Thymus (tissue), 11 donors: ENCODE data around the gene HOOK2. TPM values are rescaled to one million over a fixed set of nuclear protein-coding genes. Genes with fewer than 3 reads are reported as not detected.
"Not testable (repeated sequence)": the region's sequence is repeated elsewhere in the genome, so short reads cannot be mapped to it uniquely, and the experiment has no call there.

Source experiments
- DNase-seq, 9 donors: peaks; one replicate each; pipeline ENCODE4 v3.0.0-alpha.2; 2013; ENCODE audit warnings: low spot score in 9 of 9, low read depth in 6 of 9, missing footprints in 1 of 9
- H3K27ac ChIP-seq, 2 donors: one replicate each; pipeline ENCODE4 v1.5.1; 2013; ENCODE audit warnings: control low read depth in 1 of 2, low read depth in 1 of 2, low read length in 1 of 2, mild to moderate bottlenecking in 1 of 2, moderate library complexity in 1 of 2
- H3K27me3 ChIP-seq, 2 donors: one replicate each; pipeline ENCODE4 v1.5.1; 2013; ENCODE audit warnings: low read length in 1 of 2; ENCODE audit not compliant: control insufficient read depth in 2 of 2, insufficient read depth in 1 of 2
- H3K36me3 ChIP-seq, 2 donors: one replicate each; pipeline ENCODE4 v1.5.1; 2013; ENCODE audit warnings: low read length in 1 of 2, mild to moderate bottlenecking in 1 of 2, moderate library complexity in 1 of 2; ENCODE audit not compliant: control insufficient read depth in 2 of 2, insufficient read depth in 2 of 2
- H3K4me1 ChIP-seq, 2 donors: one replicate each; pipeline ENCODE4 v1.5.1; 2013; ENCODE audit warnings: low read length in 2 of 2; ENCODE audit not compliant: control insufficient read depth in 2 of 2, insufficient read depth in 2 of 2
- H3K4me3 ChIP-seq, 2 donors: one replicate each; pipeline ENCODE4 v1.5.1; 2013; ENCODE audit warnings: low read length in 2 of 2, control low read depth in 1 of 2, mild to moderate bottlenecking in 1 of 2
- H3K9me3 ChIP-seq, 2 donors: one replicate each; pipeline ENCODE4 v1.5.1; 2013; ENCODE audit warnings: low read length in 1 of 2, mild to moderate bottlenecking in 1 of 2; ENCODE audit not compliant: control insufficient read depth in 2 of 2, insufficient read depth in 1 of 2
- WGBS: extraction: QIAGEN DNeasy Blood & Tissue Kit; methylation state at CpG from one replicate; pipeline ENCODE4 v1.1.7; 2013; 5-methylcytosine and 5-hydroxymethylcytosine counted together
- polyA plus RNA-seq: library from polyadenylated mRNA; stranded (reverse); fragments of 200-250 nt; gene quantifications from one replicate; pipeline ENCODE4 v1.2.3, GENCODE V29; 2013
- total RNA-seq: library from RNA; stranded (reverse); fragments of 120-200 nt; gene quantifications from one replicate; pipeline ENCODE4 v1.2.4, GENCODE V29; 2013
- donor health status: healthy.

The HOOK2 gene
- total and polyA plus RNA-seq, 2 donors = 8.7 to 36.4 TPM

GRCh38 chr19:12721656-12722565 is 53.4 kb downstream of the HOOK2 start:
- Histone ChIP-seq H3K9me3 (no peaks in the 10 kb centered on the region), H3K4me3 (peak overlapping the region; percentile 63 to 100), H3K27ac (peak overlapping the region; percentile 86 to 95), H3K36me3 (peaks cover 11 to 30% of the 10 kb centered on the region in 2 donors), H3K4me1 (peaks cover 24 to 35% of the 10 kb centered on the region in 2 donors), H3K27me3 (no peaks in the 10 kb centered on the region)
- 1% methylated on average over 65 of the region's 65 CpGs for WGBS
- peak in 4 of 9 donors; percentile 47 to 64 (median 55) for DNase-seq

DNA sequence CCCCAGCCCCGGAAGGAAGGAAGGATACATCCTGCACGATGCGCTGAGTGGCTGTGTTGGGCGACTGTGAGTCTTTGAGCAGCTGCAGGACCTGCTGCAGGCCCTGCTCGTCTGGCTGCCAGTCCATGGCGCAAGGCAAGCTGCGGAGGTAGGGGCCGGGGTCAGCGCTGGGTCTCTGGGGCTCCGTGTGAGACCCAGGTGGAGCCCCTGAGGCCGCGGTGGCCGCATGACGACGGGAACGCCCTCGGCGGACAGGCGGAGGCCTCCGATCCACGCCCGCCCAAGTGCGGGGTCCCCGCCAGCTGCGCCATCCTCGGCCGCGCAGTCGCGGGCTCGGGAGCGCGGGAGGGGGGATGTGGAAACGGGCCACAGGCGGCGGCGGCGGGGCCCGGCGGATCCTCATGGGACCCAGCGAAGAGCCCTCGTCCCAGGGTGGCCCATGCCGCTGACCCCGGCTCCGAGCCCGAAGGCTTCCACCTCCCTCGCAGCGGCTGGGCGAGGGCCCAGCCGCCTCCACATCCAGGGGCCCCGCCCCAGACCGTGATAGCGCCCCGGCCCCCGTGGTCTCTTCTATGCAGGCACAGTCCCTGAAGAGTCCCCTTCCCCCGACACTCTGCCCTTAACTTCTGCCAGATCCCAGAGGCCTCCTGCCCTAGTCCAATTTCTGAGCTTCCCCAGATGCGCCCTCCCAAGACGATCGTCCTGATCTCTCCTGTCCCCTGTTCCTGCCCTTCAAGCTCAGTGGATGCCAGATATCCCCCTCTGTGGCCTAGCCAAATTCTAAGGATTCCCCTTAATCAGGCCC is 54.3 kb downstream of the HOOK2 start:
- WGBS = 23% methylated on average over 59 of the region's 59 CpGs

GRCh38 chr19:12720296-12720695 is 55.1 kb downstream of the HOOK2 start:
- Histone ChIP-seq H3K27ac (peak overlapping the region in 1 of 2 donors; percentile 30), H3K27me3 (no peaks in the 10 kb centered on the region), H3K9me3 (no peaks in the 10 kb centered on the region), H3K4me1 (peaks cover 24 to 35% of the 10 kb centered on the region in 2 donors), H3K36me3 (peaks cover 18 to 45% of the 10 kb centered on the region in 2 donors), H3K4me3 (peak overlapping the region in 1 of 2 donors; percentile 63)
- WGBS = 95% methylated on average over 10 of the region's 10 CpGs
- no peak for DNase-seq

More for the DNA sequence above, 54.3 kb downstream of the HOOK2 start:
- Histone ChIP-seq H3K27me3 (no peaks in the 10 kb centered on the region), H3K27ac (peak overlapping the region; percentile 39 to 95), H3K4me3 (peak overlapping the region; percentile 63 to 100), H3K36me3 (peaks cover 11 to 38% of the 10 kb centered on the region in 2 donors), H3K9me3 (no peaks in the 10 kb centered on the region), H3K4me1 (peaks cover 24 to 35% of the 10 kb centered on the region in 2 donors)
- DNase-seq = peak in 1 of 9 donors; percentile 37

DNA sequence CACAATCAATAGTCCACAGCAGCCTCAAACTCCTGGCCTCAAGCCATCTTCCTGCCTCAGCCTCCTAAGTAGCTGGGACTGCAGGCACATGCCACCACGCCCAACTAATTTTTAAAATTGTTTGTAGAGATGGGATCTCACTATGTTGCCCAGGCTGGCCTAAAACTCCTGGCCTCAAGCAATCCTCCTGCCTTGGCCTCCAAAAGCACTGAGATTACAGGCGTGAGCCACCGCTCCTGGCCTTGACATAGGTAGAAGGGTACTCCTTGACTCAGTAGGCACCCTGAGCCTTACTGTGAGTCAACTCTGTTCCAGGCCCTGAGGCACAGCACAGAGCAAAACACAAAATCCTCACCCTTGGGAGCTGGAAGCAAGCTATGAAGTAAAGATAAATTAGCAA is 59.4 kb downstream of the HOOK2 start:
- Histone ChIP-seq H3K27me3 (no peaks in the 10 kb centered on the region), H3K27ac (no peak overlapping the region), H3K9me3 (no peaks in the 10 kb centered on the region), H3K4me1 (peaks cover 5 to 7% of the 10 kb centered on the region in 2 donors), H3K36me3 (peaks cover 57 to 83% of the 10 kb centered on the region in 2 donors), H3K4me3 (no peak overlapping the region)
- 97% methylated on average over 3 of the region's 3 CpGs for WGBS
- DNase-seq = no peak

GRCh38 chr19:12715102-12715501 is 60.2 kb downstream of the HOOK2 start:
- Histone ChIP-seq H3K4me3 (no peak overlapping the region), H3K9me3 (no peaks in the 10 kb centered on the region), H3K27ac (no peak overlapping the region), H3K27me3 (no peaks in the 10 kb centered on the region), H3K36me3 (peaks cover 65 to 86% of the 10 kb centered on the region in 2 donors), H3K4me1 (peaks cover 0 to under 1% of the 10 kb centered on the region in 2 donors)
- WGBS = 99% methylated on average over 15 of the region's 15 CpGs
- no peak for DNase-seq

DNA sequence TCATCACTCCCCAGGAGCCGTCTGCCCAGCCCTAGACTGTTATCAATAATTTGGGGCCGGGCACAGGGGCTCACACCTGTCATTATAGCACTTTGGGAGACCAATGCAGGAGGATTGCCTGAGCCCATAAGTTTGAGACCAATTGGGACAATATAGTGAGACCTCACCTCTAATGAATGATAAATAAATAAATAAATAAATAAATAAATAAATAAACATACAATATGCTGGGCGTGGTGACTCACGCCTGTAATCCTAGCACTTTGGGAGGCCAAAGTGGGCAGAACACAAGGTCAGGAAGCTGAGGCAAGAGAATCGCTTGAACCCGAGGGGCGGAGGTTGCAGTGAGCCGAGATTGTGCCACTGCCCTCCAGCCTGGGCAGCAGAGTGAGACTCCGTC is 62.0 kb downstream of the HOOK2 start:
- WGBS = 96% methylated on average over 9 of the region's 9 CpGs
- DNase-seq, H3K27me3 ChIP-seq, H3K27ac ChIP-seq, H3K9me3 ChIP-seq, H3K4me3 ChIP-seq, H3K4me1 ChIP-seq: not testable (repeated sequence)
- peaks cover 72 to 84% of the 10 kb centered on the region in 2 donors for H3K36me3 ChIP-seq

Other genes with a start within 250 kb of the HOOK2 start
- 12.3 TPM for gene ZNF564, start 224.1 kb downstream of the HOOK2 start, total RNA-seq
- 10.3 TPM for gene ZNF564, start 224.1 kb downstream of the HOOK2 start, polyA plus RNA-seq
- 6.0 TPM for gene ZNF490, start 164.7 kb downstream of the HOOK2 start, total RNA-seq
- gene ZNF490, start 164.7 kb downstream of the HOOK2 start, polyA plus RNA-seq = 1.6 TPM
- 8.6 TPM for gene ZNF791, start 164.6 kb downstream of the HOOK2 start, total RNA-seq
- 9.1 TPM for gene ZNF791, start 164.6 kb downstream of the HOOK2 start, polyA plus RNA-seq
- gene MAN2B1, start 108.8 kb downstream of the HOOK2 start, total RNA-seq = 25.3 TPM
- 49.1 TPM for gene MAN2B1, start 108.8 kb downstream of the HOOK2 start, polyA plus RNA-seq
- gene WDR83, start 108.7 kb downstream of the HOOK2 start, total RNA-seq = 13.2 TPM
- gene WDR83, start 108.7 kb downstream of the HOOK2 start, polyA plus RNA-seq = 19.6 TPM
- gene DHPS, start 93.7 kb downstream of the HOOK2 start, total RNA-seq = 97.3 TPM
- 74.3 TPM for gene DHPS, start 93.7 kb downstream of the HOOK2 start, polyA plus RNA-seq
- not detected for gene GNG14, start 87.6 kb downstream of the HOOK2 start, total RNA-seq
- gene GNG14, start 87.6 kb downstream of the HOOK2 start, polyA plus RNA-seq = 0.14 TPM
- 6.2 TPM for gene FBXW9, start 78.9 kb downstream of the HOOK2 start, total RNA-seq
- 6.5 TPM for gene FBXW9, start 78.9 kb downstream of the HOOK2 start, polyA plus RNA-seq
- 10.9 TPM for gene TNPO2, start 51.6 kb downstream of the HOOK2 start, total RNA-seq
- 28.3 TPM for gene TNPO2, start 51.6 kb downstream of the HOOK2 start, polyA plus RNA-seq
- 268 TPM for gene TRIR, start 40.9 kb downstream of the HOOK2 start, total RNA-seq
- 290 TPM for gene TRIR, start 40.9 kb downstream of the HOOK2 start, polyA plus RNA-seq
- gene GET3, start 38.1 kb downstream of the HOOK2 start, total RNA-seq = 67.2 TPM
- 50.0 TPM for gene GET3, start 38.1 kb downstream of the HOOK2 start, polyA plus RNA-seq
- not detected for gene BEST2, start 23.8 kb downstream of the HOOK2 start, total RNA-seq
- gene BEST2, start 23.8 kb downstream of the HOOK2 start, polyA plus RNA-seq = 0.46 TPM
- gene JUNB, start 15.9 kb upstream of the HOOK2 start, total RNA-seq = 121 TPM
- gene JUNB, start 15.9 kb upstream of the HOOK2 start, polyA plus RNA-seq = 139 TPM
- gene PRDX2, start 26.2 kb upstream of the HOOK2 start, total RNA-seq = 202 TPM
- gene PRDX2, start 26.2 kb upstream of the HOOK2 start, polyA plus RNA-seq = 113 TPM
- gene THSD8, start 26.5 kb upstream of the HOOK2 start, total RNA-seq = 9.9 TPM
- gene THSD8, start 26.5 kb upstream of the HOOK2 start, polyA plus RNA-seq = 4.1 TPM
- gene RNASEH2A, start 31.0 kb upstream of the HOOK2 start, total RNA-seq = 30.3 TPM
- gene RNASEH2A, start 31.0 kb upstream of the HOOK2 start, polyA plus RNA-seq = 8.4 TPM
- 1.7 TPM for gene RTBDN, start 59.0 kb upstream of the HOOK2 start, total RNA-seq
- gene RTBDN, start 59.0 kb upstream of the HOOK2 start, polyA plus RNA-seq = 1.6 TPM
- gene MAST1, start 63.0 kb upstream of the HOOK2 start, total RNA-seq = 0.38 TPM
- gene MAST1, start 63.0 kb upstream of the HOOK2 start, polyA plus RNA-seq = 0.91 TPM
- 14.6 TPM for gene DNASE2, start 105.9 kb upstream of the HOOK2 start, total RNA-seq
- 20.8 TPM for gene DNASE2, start 105.9 kb upstream of the HOOK2 start, polyA plus RNA-seq
- gene KLF1, start 111.6 kb upstream of the HOOK2 start, total RNA-seq = 2.5 TPM
- 0.09 TPM for gene KLF1, start 111.6 kb upstream of the HOOK2 start, polyA plus RNA-seq
- 21.9 TPM for gene GCDH, start 115.6 kb upstream of the HOOK2 start, total RNA-seq
- 33.6 TPM for gene GCDH, start 115.6 kb upstream of the HOOK2 start, polyA plus RNA-seq
- 1.6 TPM for gene SYCE2, start 143.7 kb upstream of the HOOK2 start, total RNA-seq
- gene SYCE2, start 143.7 kb upstream of the HOOK2 start, polyA plus RNA-seq = 0.48 TPM
- 46.7 TPM for gene FARSA, start 158.2 kb upstream of the HOOK2 start, total RNA-seq
- gene FARSA, start 158.2 kb upstream of the HOOK2 start, polyA plus RNA-seq = 33.6 TPM
- gene CALR, start 163.1 kb upstream of the HOOK2 start, total RNA-seq = 639 TPM
- 189 TPM for gene CALR, start 163.1 kb upstream of the HOOK2 start, polyA plus RNA-seq
- 55.8 TPM for gene RAD23A, start 170.3 kb upstream of the HOOK2 start, total RNA-seq
- 128 TPM for gene RAD23A, start 170.3 kb upstream of the HOOK2 start, polyA plus RNA-seq
- gene GADD45GIP1, start 181.7 kb upstream of the HOOK2 start, total RNA-seq = 27.7 TPM
- 27.2 TPM for gene GADD45GIP1, start 181.7 kb upstream of the HOOK2 start, polyA plus RNA-seq
- gene DAND5, start 194.0 kb upstream of the HOOK2 start, total RNA-seq = 0.09 TPM
- gene DAND5, start 194.0 kb upstream of the HOOK2 start, polyA plus RNA-seq = 0.09 TPM
- gene NFIX, start 219.9 kb upstream of the HOOK2 start, total RNA-seq = 2.0 TPM
- gene NFIX, start 219.9 kb upstream of the HOOK2 start, polyA plus RNA-seq = 10.5 TPM